Peyer's patch (tissue), 4 donors: ENCODE measurements around the gene SCN5A. TPM values are rescaled to one million over a fixed set of nuclear protein-coding genes. Genes with fewer than 3 reads are reported as not detected.
A peak's percentile ranks its signal among the peaks of the same experiment; 100 is the strongest.

ENCODE experiments used
- DNase-seq, 3 donors: peaks; one replicate each; pipeline ENCODE4 v3.0.0-alpha.2; 2017 to 2019
- H3K27ac ChIP-seq, 4 donors: fragments of 200-600 bp; sonication (generic); one replicate each; pipeline ENCODE4 v1.5.1; 2016 to 2019
- H3K27me3 ChIP-seq, 2 donors: fragments of 200-600 bp; sonication (generic); one replicate each; pipeline ENCODE4 v1.5.1; 2019
- H3K36me3 ChIP-seq, 3 donors: fragments of 200-600 bp; sonication (generic); one replicate each; pipeline ENCODE4 v1.5.1; 2016 to 2019
- H3K4me1 ChIP-seq, 4 donors: fragments of 200-600 bp; sonication (generic); one replicate each; pipeline ENCODE4 v1.5.1; 2016 to 2019
- H3K4me3 ChIP-seq, 4 donors: fragments of 200-600 bp; sonication (generic); 1 replicate in 3 of 4; 2 replicates in 1 of 4; pipeline ENCODE4 v1.5.1; 2016 to 2019; ENCODE audit warnings: mild to moderate bottlenecking in 1 of 4
- H3K9me3 ChIP-seq, 4 donors: fragments of 200-600 bp; sonication (generic); one replicate each; pipeline ENCODE4 v1.5.1; 2016 to 2019; ENCODE audit warnings: mild to moderate bottlenecking in 1 of 4
- POLR2A ChIP-seq, 2 donors: fragments of 450-650 bp; IDR thresholded peaks; one replicate each; pipeline ENCODE4 v1.5.1; 2017; ENCODE audit warnings: antibody characterized with exemption in 2 of 2, mild to moderate bottlenecking in 2 of 2, moderate library complexity in 2 of 2
- total RNA-seq, 4 donors: library from RNA; depleted of rRNA; stranded (reverse); fragments of >200 nt; gene quantifications; one replicate each; pipeline ENCODE4 v1.1.0, GENCODE V29; 2016
- TF ChIP-seq, protein P1 (sequence below), 6 experiments: fragments of 450-650 bp in 4 of 6; fragments of 200-600 bp in 2 of 6; sonication (generic) in 1 of 6; IDR thresholded peaks; one replicate each; pipeline ENCODE4 v1.5.1; 2017 to 2019; ENCODE audit warnings: antibody characterized with exemption in 6 of 6, mild to moderate bottlenecking in 3 of 6, moderate library complexity in 1 of 6

SCN5A gene
- total RNA-seq, 4 donors from 2014 or later: 0.13 TPM; not detected in 3

DNA sequence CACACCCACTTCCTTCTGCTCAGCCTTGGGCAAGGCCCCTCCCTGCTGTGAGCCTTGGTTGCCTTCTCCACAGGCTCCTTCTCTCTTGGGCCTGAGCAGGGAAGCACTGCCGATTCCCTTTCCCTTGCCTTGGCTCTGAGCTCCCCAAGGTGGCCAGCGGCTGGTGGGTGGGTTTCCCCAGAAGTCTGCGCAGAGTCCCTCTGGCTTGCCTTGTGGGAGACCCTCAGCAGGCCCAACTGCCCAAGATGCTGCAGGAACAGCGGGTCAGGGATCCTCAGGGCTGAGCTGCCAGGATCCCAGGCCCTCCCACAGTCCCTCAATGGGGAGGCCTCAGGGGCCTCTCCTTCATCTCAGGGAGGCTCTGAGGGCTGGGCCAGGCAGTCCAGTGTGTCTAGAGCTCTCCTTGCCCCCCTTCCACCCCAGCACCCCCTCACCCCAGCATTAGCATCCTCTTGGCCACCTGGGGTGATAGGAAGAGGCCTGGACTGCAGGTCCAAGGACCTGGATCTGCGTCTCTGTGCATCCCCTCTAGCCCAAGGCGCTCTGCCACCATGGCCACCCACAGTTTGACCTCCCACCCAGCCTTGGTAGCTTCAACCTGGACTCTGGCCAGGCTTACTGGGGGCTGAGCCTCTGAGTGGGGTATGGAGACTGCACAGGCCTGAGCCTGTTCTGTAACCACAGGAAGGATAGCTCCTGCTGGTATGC is 84.7 kb downstream of the SCN5A start:
- H3K27ac ChIP-seq: no peak overlapping the region
- DNase-seq: peak in 2 of 3 donors; percentile 19 to 31
- no peaks in the 10 kb centered on the region for H3K4me1 ChIP-seq
- TF ChIP-seq, protein P1, sequence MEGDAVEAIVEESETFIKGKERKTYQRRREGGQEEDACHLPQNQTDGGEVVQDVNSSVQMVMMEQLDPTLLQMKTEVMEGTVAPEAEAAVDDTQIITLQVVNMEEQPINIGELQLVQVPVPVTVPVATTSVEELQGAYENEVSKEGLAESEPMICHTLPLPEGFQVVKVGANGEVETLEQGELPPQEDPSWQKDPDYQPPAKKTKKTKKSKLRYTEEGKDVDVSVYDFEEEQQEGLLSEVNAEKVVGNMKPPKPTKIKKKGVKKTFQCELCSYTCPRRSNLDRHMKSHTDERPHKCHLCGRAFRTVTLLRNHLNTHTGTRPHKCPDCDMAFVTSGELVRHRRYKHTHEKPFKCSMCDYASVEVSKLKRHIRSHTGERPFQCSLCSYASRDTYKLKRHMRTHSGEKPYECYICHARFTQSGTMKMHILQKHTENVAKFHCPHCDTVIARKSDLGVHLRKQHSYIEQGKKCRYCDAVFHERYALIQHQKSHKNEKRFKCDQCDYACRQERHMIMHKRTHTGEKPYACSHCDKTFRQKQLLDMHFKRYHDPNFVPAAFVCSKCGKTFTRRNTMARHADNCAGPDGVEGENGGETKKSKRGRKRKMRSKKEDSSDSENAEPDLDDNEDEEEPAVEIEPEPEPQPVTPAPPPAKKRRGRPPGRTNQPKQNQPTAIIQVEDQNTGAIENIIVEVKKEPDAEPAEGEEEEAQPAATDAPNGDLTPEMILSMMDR (IDR thresholded peaks at IDR 0.05): no peak
- TF ChIP-seq POLR2A (IDR thresholded peaks at IDR 0.05): no peak
- no peak overlapping the region for H3K4me3 ChIP-seq
- H3K27me3 ChIP-seq: no peaks in the 10 kb centered on the region
- H3K36me3 ChIP-seq: no peaks in the 10 kb centered on the region
- no peaks in the 10 kb centered on the region for H3K9me3 ChIP-seq

DNA sequence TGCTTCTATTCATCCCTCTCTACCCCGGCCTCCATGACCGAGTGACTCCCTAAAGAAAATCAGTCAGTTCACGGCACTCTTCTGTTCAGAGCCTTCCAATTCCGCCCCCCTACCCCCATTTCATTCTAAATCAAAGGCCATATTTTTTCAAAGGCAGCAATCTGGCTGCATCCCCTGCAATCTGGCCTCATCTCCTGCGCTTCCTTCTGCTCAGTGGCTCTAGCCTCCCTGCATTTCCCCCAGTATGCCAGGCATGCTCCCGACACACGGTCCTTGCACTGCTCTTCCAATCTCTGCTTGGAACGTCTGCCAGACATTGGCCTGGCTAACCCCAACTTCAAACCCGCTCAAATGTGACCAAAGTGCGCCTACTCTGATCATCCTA is 85.6 kb downstream of the SCN5A start:
- Histone ChIP-seq H3K9me3 (no peaks in the 10 kb centered on the region), H3K27me3 (no peaks in the 10 kb centered on the region), H3K27ac (no peak overlapping the region), H3K4me3 (no peak overlapping the region), H3K36me3 (no peaks in the 10 kb centered on the region), H3K4me1 (no peaks in the 10 kb centered on the region)
- peak in 2 of 3 donors; percentile 3 to 26 for DNase-seq
- TF ChIP-seq, protein P1 (IDR thresholded peaks at IDR 0.05): no peak
- no peak for TF ChIP-seq POLR2A (IDR thresholded peaks at IDR 0.05)

DNA sequence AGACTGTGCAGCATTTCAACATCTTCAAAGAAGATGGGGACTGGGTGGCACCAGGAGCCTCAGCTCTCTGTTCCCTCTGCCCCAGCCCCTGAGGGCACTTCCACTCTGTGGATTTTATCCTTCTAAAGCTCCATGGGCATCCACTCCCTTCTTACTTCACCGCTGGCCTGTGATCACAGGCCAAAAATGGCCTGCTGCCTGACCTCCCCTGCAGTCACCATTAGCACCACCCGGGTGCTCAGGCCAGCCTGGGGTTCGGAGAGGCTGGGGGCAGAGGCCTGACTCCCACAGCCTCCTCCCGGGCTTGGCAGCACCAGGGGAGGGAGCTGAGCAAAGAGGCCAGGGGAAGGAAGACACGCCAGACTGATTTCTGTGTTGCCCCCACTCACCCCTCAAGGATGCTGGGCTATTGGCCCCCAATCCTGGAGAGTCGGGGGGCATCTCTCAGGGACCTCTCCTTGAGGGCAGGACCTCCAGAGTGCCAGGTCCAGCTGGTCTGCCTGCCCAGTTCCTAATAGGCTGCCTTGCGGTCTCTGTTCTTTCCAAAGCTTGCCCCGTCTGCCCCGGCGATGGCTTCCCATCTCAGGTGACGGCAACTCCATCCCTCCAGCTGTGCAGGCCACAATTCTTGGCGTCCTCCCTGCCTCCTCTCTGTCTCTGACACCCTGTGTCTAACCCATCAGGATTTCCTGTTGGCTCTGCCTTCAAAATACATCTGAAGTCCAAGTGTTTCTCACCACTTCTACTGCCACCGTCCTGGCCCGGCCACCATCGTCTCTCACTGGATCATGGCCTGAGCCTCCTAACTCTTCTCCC is 86.2 kb downstream of the SCN5A start:
- TF ChIP-seq, protein P1 (IDR thresholded peaks at IDR 0.05): no peak
- no peak for TF ChIP-seq POLR2A (IDR thresholded peaks at IDR 0.05)
- H3K4me1 ChIP-seq: no peaks in the 10 kb centered on the region
- peak in 2 of 3 donors; percentile 19 to 22 for DNase-seq
- no peaks in the 10 kb centered on the region for H3K36me3 ChIP-seq
- no peaks in the 10 kb centered on the region for H3K27me3 ChIP-seq
- no peaks in the 10 kb centered on the region for H3K9me3 ChIP-seq
- H3K4me3 ChIP-seq: no peak overlapping the region
- no peak overlapping the region for H3K27ac ChIP-seq

DNA sequence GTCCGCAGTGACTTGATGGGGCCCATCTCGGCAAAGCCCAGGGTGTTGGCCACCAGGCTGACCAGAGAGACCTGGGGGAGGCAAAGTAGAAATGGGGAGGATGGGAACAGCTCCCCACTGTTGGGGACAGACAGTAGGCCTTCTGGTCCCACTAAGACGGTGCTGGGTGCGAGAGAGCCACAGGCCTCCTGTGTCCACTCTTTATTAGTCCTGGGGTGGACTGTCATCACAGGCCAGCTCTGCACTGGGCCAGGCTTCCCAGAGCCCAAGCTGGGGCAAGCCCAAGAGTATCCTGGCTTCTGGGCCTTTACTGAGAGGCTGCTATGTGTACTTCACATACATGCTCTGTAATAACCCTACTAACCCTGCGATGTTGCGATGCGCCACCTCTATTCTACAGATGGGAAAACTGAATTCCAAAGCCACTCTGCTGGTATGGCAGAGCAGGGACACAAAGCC is 87.0 kb downstream of the SCN5A start:
- DNase-seq: peak in 1 of 3 donors; percentile 37
- Histone ChIP-seq H3K4me1 (no peaks in the 10 kb centered on the region), H3K36me3 (no peaks in the 10 kb centered on the region), H3K4me3 (no peak overlapping the region), H3K9me3 (no peaks in the 10 kb centered on the region), H3K27me3 (no peaks in the 10 kb centered on the region), H3K27ac (no peak overlapping the region)
- no peak for TF ChIP-seq POLR2A (IDR thresholded peaks at IDR 0.05)
- TF ChIP-seq, protein P1 (IDR thresholded peaks at IDR 0.05): no peak

DNA sequence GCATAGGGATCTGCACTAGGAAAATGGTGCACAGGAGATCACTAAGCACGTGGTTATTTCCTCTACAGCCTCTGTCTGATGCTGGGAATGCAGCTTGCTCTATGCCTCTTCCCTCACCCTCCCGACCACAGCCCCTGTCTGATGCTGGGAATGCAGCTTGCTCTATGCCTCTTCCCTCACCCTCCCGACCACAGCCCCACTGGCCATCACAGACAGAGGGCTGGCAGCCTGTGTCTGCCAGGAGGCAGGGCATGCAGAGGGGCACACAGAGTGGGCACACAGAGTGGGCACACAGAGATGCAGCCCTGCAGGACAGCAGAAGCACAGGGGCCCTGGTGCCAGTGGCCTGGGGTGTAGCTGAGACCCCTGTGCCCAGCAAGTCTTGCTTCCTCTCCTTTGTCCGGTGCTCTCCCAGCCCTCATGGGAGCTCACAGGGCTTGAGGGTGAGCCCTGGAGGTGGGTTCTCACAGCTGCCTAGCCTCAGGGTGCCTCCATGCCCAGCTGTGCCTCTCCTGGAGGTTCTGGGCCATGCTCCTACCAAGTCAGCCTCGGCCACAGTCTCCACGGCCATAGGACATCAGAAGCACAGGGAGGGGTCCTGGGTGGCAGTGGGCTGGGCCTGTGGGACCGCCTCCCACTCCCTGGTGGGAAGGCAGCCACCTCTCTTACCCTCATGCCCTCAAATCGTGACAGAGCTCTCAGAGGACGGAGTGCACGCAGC is 87.6 kb downstream of the SCN5A start:
- Histone ChIP-seq H3K27ac (no peak overlapping the region), H3K36me3 (no peaks in the 10 kb centered on the region), H3K9me3 (no peaks in the 10 kb centered on the region), H3K4me3 (no peak overlapping the region), H3K4me1 (no peaks in the 10 kb centered on the region), H3K27me3 (no peaks in the 10 kb centered on the region)
- TF ChIP-seq POLR2A (IDR thresholded peaks at IDR 0.05): no peak
- TF ChIP-seq, protein P1 (IDR thresholded peaks at IDR 0.05): no peak
- no peak for DNase-seq
